Heart left ventricle (tissue), 13 donors: ENCODE results near the gene ERN1.

ENCODE experiments used
- POLR2A ChIP-seq, 2 donors: fragments of 450-650 bp; IDR thresholded peaks; one replicate each; pipeline ENCODE4 v1.6.1; 2017; ENCODE audit warnings: antibody characterized with exemption in 2 of 2, mild to moderate bottlenecking in 2 of 2, moderate library complexity in 2 of 2
- TF ChIP-seq, protein P1 (sequence below), 12 donors: fragments of 200-600 bp; sonication (generic) in 4 of 12; IDR thresholded peaks; one replicate each; pipeline versions ENCODE4 v1.5.0 to v1.8.0; 2018 to 2022; ENCODE audit warnings: antibody characterized with exemption in 12 of 12, mild to moderate bottlenecking in 5 of 12
- donor health status: ischemic (EF 13 %, LVEDD 7.1; RV severe dilation, severe dysfunction).
- donor health status: DM: no; HTN: yes; CAD: no.
- donor health status: DM: no; HTN: no; CAD: no.
- donor health status: ischemic (EF 25% LVEDD 6.9; RV normal size, moderate dysfunction).
- donor health status: ischemic (EF 25% LVEDD 5.7; RV mildly dilated, moderate dysfunction).
- donor health status: ischemic (EF 35%, LVEDD 5.7; RV mildly dilated, moderate dysfunction).
- donor health status: nonischemic (EF 11% LVEDD 7.7; RV severe dilation, severe dysfunction).
- donor health status: DM: yes; HTN: yes; CAD: no.
- donor health status: PGD.
- donor health status: ischemic (EF 29% LVEDD 5.4; RV normal size, mild dysfunction).
- donor health status: nonischemic (EF 23%, LVEDD 6.1; RV moderate dilation, normal function).

DNA sequence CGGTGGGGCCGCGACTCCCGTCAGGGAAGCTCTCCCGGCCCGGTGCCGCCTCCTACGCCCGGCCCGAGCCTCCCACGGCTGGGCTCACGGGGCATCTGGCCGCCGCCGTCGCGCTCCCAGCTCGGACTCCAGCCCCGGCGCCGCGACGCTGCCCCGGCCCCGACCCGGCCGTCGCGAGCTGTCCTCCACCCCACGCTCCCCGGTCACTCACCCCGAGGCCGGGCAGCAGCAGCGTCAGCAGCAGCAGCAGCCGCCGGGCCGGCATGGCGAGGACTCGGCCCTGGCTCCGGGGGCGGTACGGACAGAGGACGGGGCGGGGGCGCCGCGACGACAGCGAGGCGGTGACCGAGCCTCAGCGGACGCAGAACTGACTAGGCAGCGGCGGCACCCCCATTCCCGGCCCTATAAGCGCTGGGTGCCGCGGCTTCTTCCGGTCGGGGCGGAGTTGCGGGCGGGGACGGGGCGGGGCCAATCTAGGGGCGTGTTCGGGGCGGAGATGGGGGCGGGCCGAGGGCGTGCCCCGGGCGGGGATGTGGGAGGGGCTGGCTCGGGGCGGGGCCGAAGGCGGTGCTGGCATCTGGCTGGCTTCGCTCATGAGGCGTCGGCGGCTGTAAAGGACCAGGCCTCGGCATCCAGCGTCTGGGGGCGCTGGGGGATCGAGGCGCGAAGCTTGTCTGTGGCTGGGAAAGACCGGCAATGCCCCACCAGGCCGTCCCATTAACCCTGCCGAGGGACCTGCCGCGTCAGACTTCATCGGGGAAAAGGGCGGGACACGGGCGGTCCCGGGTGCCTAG, at the start of gene ERN1:
- peak; percentile 13 to 90 for TF ChIP-seq POLR2A (IDR thresholded peaks at IDR 0.05)
- TF ChIP-seq, protein P1, sequence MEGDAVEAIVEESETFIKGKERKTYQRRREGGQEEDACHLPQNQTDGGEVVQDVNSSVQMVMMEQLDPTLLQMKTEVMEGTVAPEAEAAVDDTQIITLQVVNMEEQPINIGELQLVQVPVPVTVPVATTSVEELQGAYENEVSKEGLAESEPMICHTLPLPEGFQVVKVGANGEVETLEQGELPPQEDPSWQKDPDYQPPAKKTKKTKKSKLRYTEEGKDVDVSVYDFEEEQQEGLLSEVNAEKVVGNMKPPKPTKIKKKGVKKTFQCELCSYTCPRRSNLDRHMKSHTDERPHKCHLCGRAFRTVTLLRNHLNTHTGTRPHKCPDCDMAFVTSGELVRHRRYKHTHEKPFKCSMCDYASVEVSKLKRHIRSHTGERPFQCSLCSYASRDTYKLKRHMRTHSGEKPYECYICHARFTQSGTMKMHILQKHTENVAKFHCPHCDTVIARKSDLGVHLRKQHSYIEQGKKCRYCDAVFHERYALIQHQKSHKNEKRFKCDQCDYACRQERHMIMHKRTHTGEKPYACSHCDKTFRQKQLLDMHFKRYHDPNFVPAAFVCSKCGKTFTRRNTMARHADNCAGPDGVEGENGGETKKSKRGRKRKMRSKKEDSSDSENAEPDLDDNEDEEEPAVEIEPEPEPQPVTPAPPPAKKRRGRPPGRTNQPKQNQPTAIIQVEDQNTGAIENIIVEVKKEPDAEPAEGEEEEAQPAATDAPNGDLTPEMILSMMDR (IDR thresholded peaks at IDR 0.05), result peak in 3 of 12 donors; percentile 4 to 15 (median 13)
